SIG-M5 treated with dmso at 0.1 percent for 504 hours (cell line): Measurements from ENCODE around the gene PAK2.
A peak's percentile ranks its signal among the peaks of the same experiment; 100 is the strongest.
"Not testable (repeated sequence)": the region's sequence is repeated elsewhere in the genome, so short reads cannot be mapped to it uniquely, and the experiment has no call there.

Experiments
- DNase-seq: peaks from one replicate; lab custom pipeline; 2025; ENCODE audit not compliant: unreplicated experiment; lab: John Stamatoyannopoulos, UW

Gene PAK2

GRCh38 chr3:196739671-196740480, at the start of gene PAK2:
Gene PAK2 (plus strand): TSS chr3:196739857. CDS start chr3:196782647, 42,790 bp downstream.
- DNase-seq = peak; percentile 96

GRCh38 chr3:196689941-196690660, 49.6 kb upstream of the PAK2 start:
- no peak for DNase-seq

GRCh38 chr3:196691386-196691785, 48.3 kb upstream of the PAK2 start:
- peak; percentile 49 for DNase-seq

- no peak for DNase-seq
Observed at GRCh38 chr3:196694202-196694638, 45.4 kb upstream of the PAK2 start.

GRCh38 chr3:196694941-196695848, 44.5 kb upstream of the PAK2 start:
- no peak for DNase-seq

GRCh38 chr3:196695849-196696226, 43.8 kb upstream of the PAK2 start:
- DNase-seq = no peak

GRCh38 chr3:196697270-196697669, 42.4 kb upstream of the PAK2 start:
- no peak for DNase-seq

- no peak for DNase-seq
Observed at GRCh38 chr3:196699749-196700148, 39.9 kb upstream of the PAK2 start.

- peak; percentile 78 for DNase-seq
Observed at GRCh38 chr3:196700801-196701200, 38.9 kb upstream of the PAK2 start.

- DNase-seq = no peak
Observed at GRCh38 chr3:196706327-196706726, 33.3 kb upstream of the PAK2 start.

GRCh38 chr3:196706731-196707130, 32.9 kb upstream of the PAK2 start:
- no peak for DNase-seq

GRCh38 chr3:196707566-196707965, 32.1 kb upstream of the PAK2 start:
- no peak for DNase-seq

- no peak for DNase-seq
Observed at GRCh38 chr3:196708467-196708866, 31.2 kb upstream of the PAK2 start.

GRCh38 chr3:196711838-196712513, 27.7 kb upstream of the PAK2 start, which contains the start of the genes CEP19 and PIGX:
Gene CEP19 (minus strand): TSS chr3:196712250. CDS start chr3:196708657, 3,593 bp downstream.
Gene PIGX (plus strand): TSS chr3:196712377.
- peak; percentile 85 for DNase-seq

- peak; percentile 64 for DNase-seq
Observed at GRCh38 chr3:196712514-196713413, 26.9 kb upstream of the PAK2 start.

- DNase-seq = not testable (repeated sequence)
Observed at GRCh38 chr3:196717162-196717561, 22.5 kb upstream of the PAK2 start.

GRCh38 chr3:196721097-196721496, 18.6 kb upstream of the PAK2 start:
- no peak for DNase-seq

GRCh38 chr3:196726788-196727675, 12.6 kb upstream of the PAK2 start:
- DNase-seq = no peak
